ENCODE results near the gene SPEG. TPM values are rescaled to one million over a fixed set of nuclear protein-coding genes. Genes with fewer than 3 reads are reported as not detected.

SPEG gene
- total RNA-seq, 3 donors from 2014 or later = 0.32 to 36.6 (median 21.0) TPM

DNA sequence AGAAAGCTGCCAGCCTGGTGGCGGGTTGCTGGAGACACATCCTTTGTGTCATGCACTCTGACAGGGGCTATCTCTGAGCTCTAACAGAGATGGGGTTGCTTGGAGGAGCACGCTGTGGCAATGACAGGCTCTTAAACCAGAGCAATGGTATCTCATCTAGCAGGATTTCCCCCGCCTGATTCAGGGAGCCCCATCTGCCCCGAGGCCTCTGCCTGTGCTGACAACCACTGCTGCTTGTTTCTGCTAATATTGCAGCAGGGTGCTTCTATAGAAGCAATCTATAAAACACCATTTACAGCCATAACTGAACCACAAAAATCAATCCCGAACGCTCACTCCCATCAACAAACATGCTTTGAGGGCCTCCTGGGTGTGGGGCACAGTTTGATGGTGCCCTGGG, 34.1 kb upstream of the SPEG start:
- Histone ChIP-seq H3K4me3 (no peak overlapping the region), H3K9me3 (no peaks in the 10 kb centered on the region), H3K27ac (no peak overlapping the region), H3K36me3 (no peaks in the 10 kb centered on the region), H3K4me1 (peaks cover 0 to 5% of the 10 kb centered on the region in 2 donors), H3K27me3 (no peaks in the 10 kb centered on the region)
- TF ChIP-seq, protein P1, sequence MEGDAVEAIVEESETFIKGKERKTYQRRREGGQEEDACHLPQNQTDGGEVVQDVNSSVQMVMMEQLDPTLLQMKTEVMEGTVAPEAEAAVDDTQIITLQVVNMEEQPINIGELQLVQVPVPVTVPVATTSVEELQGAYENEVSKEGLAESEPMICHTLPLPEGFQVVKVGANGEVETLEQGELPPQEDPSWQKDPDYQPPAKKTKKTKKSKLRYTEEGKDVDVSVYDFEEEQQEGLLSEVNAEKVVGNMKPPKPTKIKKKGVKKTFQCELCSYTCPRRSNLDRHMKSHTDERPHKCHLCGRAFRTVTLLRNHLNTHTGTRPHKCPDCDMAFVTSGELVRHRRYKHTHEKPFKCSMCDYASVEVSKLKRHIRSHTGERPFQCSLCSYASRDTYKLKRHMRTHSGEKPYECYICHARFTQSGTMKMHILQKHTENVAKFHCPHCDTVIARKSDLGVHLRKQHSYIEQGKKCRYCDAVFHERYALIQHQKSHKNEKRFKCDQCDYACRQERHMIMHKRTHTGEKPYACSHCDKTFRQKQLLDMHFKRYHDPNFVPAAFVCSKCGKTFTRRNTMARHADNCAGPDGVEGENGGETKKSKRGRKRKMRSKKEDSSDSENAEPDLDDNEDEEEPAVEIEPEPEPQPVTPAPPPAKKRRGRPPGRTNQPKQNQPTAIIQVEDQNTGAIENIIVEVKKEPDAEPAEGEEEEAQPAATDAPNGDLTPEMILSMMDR (IDR thresholded peaks at IDR 0.05) = no peak
- TF ChIP-seq POLR2A (IDR thresholded peaks at IDR 0.05) (no peak), POLR2AphosphoS5 (IDR thresholded peaks at IDR 0.05) (no peak)
- intact Hi-C loops (cut with DNase I; ENCODE audit: low total_unique reads) = loop anchor here (10.0 kb wide), 1 partner anchor 124 kb away; no protein-coding TSS in a partner anchor
- no peak for DNase-seq (ENCODE audit: low spot score in 2 of 2)

DNA sequence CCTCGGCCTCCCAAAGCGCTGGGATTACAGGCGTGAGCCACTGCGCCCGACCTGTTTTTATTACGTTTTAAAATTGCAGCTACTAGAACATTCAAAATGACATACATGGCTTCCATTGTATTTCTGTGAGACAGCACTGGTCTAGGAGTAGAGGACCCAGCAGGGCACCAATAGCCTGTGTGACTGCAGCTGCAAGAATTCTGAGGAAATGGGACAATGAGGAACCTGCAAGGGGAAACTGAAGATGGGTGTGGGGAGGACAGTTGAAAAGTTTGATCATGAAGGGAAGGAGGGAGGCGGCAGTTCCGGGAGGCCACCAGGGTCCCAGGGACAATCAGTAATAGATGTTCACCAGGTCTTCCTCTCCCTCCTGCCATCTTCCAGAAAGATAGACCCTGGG, 33.0 kb upstream of the SPEG start:
- DNase-seq (ENCODE audit: low spot score in 2 of 2) = no peak
- no peaks in the 10 kb centered on the region for H3K36me3 ChIP-seq
- H3K27ac ChIP-seq = no peak overlapping the region
- no peaks in the 10 kb centered on the region for H3K9me3 ChIP-seq
- peaks cover 0 to 5% of the 10 kb centered on the region in 2 donors for H3K4me1 ChIP-seq
- intact Hi-C loops (cut with DNase I; ENCODE audit: low total_unique reads) = loop anchor here (10.0 kb wide), 1 partner anchor 123 kb away; no protein-coding TSS in a partner anchor
- no peaks in the 10 kb centered on the region for H3K27me3 ChIP-seq
- TF ChIP-seq, protein P1 (IDR thresholded peaks at IDR 0.05) = no peak
- TF ChIP-seq POLR2AphosphoS5 (IDR thresholded peaks at IDR 0.05) (no peak), POLR2A (IDR thresholded peaks at IDR 0.05) (no peak)
- H3K4me3 ChIP-seq = no peak overlapping the region

DNA sequence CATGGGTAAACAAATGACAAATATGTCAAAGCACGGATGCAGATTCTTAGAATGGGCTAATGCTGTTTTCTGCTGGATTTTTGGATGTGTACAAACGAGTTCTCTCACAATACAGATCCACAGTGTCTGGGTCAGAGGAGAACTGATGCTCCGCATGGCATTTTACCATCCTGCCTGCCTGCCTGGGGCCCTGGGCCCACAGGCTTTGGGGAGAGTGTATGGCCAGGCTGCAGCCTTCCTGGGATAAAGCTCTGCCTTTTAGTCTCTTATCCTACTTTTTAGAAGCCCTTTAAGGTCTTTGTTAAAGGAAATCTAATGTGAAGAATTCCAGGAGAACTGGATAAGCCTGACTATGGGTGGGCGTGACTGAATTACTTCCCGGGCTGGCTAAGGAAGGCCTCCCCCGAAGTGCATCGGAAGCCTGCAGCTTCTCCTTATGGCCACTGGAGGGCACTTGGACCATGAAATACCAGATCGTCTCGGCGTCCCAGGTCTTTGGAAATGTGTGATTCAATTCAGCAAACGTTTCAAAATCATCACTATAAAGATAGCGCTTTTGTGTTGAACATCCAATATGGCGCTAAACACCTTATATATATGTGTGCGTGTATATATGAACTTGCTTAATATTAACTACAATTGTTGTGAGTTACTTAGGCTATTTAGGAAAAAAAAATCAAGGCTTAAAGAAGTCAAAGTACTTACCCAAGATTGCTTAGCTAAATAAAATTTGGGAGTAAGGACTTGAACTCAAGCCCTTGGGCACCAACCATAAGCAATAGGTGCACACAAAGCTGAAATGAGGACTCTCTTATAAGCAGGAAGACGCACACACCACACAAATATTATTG, 31.8 kb upstream of the SPEG start:
- Histone ChIP-seq H3K27me3 (no peaks in the 10 kb centered on the region), H3K27ac (no peak overlapping the region), H3K36me3 (no peaks in the 10 kb centered on the region), H3K9me3 (no peaks in the 10 kb centered on the region), H3K4me1 (peaks cover 0 to 5% of the 10 kb centered on the region in 2 donors), H3K4me3 (no peak overlapping the region)
- intact Hi-C loops (cut with DNase I; ENCODE audit: low total_unique reads) = loop anchor here (10.0 kb wide), 1 partner anchor 122 kb away; no protein-coding TSS in a partner anchor
- DNase-seq (ENCODE audit: low spot score in 2 of 2) = peak in 1 of 2 donors; percentile 64
- TF ChIP-seq POLR2A (IDR thresholded peaks at IDR 0.05) = no peak
- TF ChIP-seq POLR2AphosphoS5 (IDR thresholded peaks at IDR 0.05) = peak in 1 of 3 donors; percentile 29
- TF ChIP-seq, protein P1 (IDR thresholded peaks at IDR 0.05) = peak; percentile 76 to 89 (median 87)

DNA sequence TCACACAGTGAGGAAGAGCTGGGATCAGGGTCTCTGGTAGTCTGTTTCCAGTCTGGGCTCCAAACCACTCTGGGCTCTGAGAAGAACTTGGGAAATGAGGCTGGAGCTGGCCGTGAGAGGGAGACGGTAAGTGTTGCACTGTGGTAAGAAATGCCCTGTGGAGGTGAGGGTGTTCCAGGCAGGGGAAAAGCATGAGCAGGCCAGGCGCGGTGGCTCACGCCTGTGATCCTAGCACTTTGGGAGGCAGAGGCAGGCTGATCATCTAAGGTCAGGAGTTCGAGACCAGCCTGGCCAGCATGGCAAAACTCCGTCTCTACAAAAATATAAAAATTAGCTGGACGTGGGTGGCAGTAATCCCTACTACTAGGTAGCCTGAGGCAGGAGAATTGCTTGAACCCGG, 30.8 kb upstream of the SPEG start:
- DNase-seq (ENCODE audit: low spot score in 2 of 2) = no peak
- intact Hi-C loops (cut with DNase I; ENCODE audit: low total_unique reads) = loop anchor here (10.0 kb wide), 1 partner anchor 121 kb away; no protein-coding TSS in a partner anchor
- TF ChIP-seq, protein P1 (IDR thresholded peaks at IDR 0.05) = no peak
- TF ChIP-seq POLR2A (IDR thresholded peaks at IDR 0.05) (no peak), POLR2AphosphoS5 (IDR thresholded peaks at IDR 0.05) (no peak)
- Histone ChIP-seq H3K9me3 (no peaks in the 10 kb centered on the region), H3K27me3 (no peaks in the 10 kb centered on the region), H3K36me3 (no peaks in the 10 kb centered on the region), H3K27ac (no peak overlapping the region), H3K4me1 (peaks cover 0 to 5% of the 10 kb centered on the region in 2 donors), H3K4me3 (no peak overlapping the region)
